ENCODE measurements around the gene B3GNT4. TPM values are rescaled to one million over a fixed set of nuclear protein-coding genes. Genes with fewer than 3 reads are reported as not detected.
"Not testable (repeated sequence)": the region's sequence is repeated elsewhere in the genome, so short reads cannot be mapped to it uniquely, and the experiment has no call there.

Gene B3GNT4
- total and polyA plus RNA-seq, 2 of the 4 experiments (the other 2 are of a cell fraction): 0.18 to 0.53 TPM

GRCh38 chr12:122250536-122250935 lies 47.0 kb downstream of the B3GNT4 start:
- Histone ChIP-seq H3K27me3 (ENCODE audit: control insufficient read depth, insufficient read depth, low read length) (no peaks in the 10 kb centered on the region), H2AK5ac (ENCODE audit: low read depth, low read length) (no peak overlapping the region), H3K27ac (ENCODE audit: insufficient read depth, low read length) (no peak overlapping the region), H3K9me1 (ENCODE audit: insufficient read depth, low read length) (peaks cover 5% of the 10 kb centered on the region; the same call in 1 of the 2 replicates), H4K8ac (ENCODE audit: low read depth in 2 of 2, low read length in 2 of 2) (no peak overlapping the region), H3K4me1 (ENCODE audit: control insufficient read depth, insufficient read depth, low read length) (no peaks in the 10 kb centered on the region), H2AFZ (replicated peaks; ENCODE audit: low read length, poor library complexity) (no peak overlapping the region), H3K56ac (ENCODE audit: extremely low read depth, insufficient read depth, low read length) (no peak overlapping the region), H3K4ac (ENCODE audit: low read depth, low read length) (no peak overlapping the region), H4K91ac (ENCODE audit: insufficient read depth, low read depth, low read length) (no peak overlapping the region), H2BK5ac (ENCODE audit: low read depth, low read length, poor library complexity, severe bottlenecking) (no peak overlapping the region), H2BK20ac (ENCODE audit: low read depth, low read length) (no peak overlapping the region), H3K4me3 (ENCODE audit: insufficient read depth, low read depth, low read length) (no peak overlapping the region), H3K18ac (ENCODE audit: low read depth, low read length) (no peak overlapping the region), H3K9me3 (ENCODE audit: control insufficient read depth, insufficient read depth, low read length) (no peaks in the 10 kb centered on the region), H3K23ac (ENCODE audit: low read depth, low read length) (no peak overlapping the region), H3K36me3 (ENCODE audit: control insufficient read depth, insufficient read depth, low read length) (peaks cover 19% of the 10 kb centered on the region), H3K4me2 (ENCODE audit: low read depth, low read length) (no peak overlapping the region), H2BK15ac (ENCODE audit: low read depth, low read length) (no peak overlapping the region), H2BK120ac (ENCODE audit: low read depth, low read length) (no peak overlapping the region), H4K5ac (ENCODE audit: low read depth, low read length) (no peak overlapping the region), H3K79me1 (ENCODE audit: low read depth in 1 of 2, low read length in 2 of 2) (peaks cover 0 to 3% of the 10 kb centered on the region in 2 experiments; a peak in 3 of 4 replicates), H3K9ac (ENCODE audit: low read depth, low read length) (no peak overlapping the region), H3K14ac (replicated peaks; ENCODE audit: low read depth, low read length) (no peak overlapping the region), H4K20me1 (ENCODE audit: insufficient read depth, low read length) (no peaks in the 10 kb centered on the region), H2AK9ac (replicated peaks; ENCODE audit: low read depth, low read length, poor library complexity) (no peak overlapping the region)
- dilution Hi-C loops (cut with HindIII; ENCODE audit: low sequenced_read_pairs, unreplicated experiment) (no loop called here), in situ Hi-C loops (cut with MboI; ENCODE audit: low sequenced_read_pairs) (no loop called here), intact Hi-C loops (cut with micrococcal nuclease) (no loop called here)
- ATAC-seq (ENCODE audit: low read depth) (no peak), DNase-seq (no peak)
- no peak for TF ChIP-seq RFX5 (IDR thresholded peaks at IDR 0.05; ENCODE audit: low read depth, low read length)
- no peak for TF ChIP-seq SMC3 (IDR thresholded peaks at IDR 0.05; ENCODE audit: low read depth, low read length)
- no peak for TF ChIP-seq POLR2A (IDR thresholded peaks at IDR 0.05; ENCODE audit: low read depth, low read length)
- no peak for TF ChIP-seq MAZ (IDR thresholded peaks at IDR 0.05; ENCODE audit: borderline replicate concordance, low read depth, low read length)
- ChIA-PET CTCF (no interaction called here), POLR2A (ENCODE audit: unreplicated experiment) (no interaction called here)
- WGBS, 2 experiments (ENCODE audit: extremely low coverage in 2 of 2, insufficient read length in 1 of 2): 100% methylated on average over 1 of the region's 8 CpGs; no CpG with 5 or more reads in 1 of the 2 experiments
- BruUV-seq (replicated peaks): no TSS peak

- H2AK5ac ChIP-seq (ENCODE audit: low read depth, low read length); H3K79me1 ChIP-seq (ENCODE audit: low read depth in 1 of 2, low read length in 2 of 2); H3K4me1 ChIP-seq (ENCODE audit: control insufficient read depth, insufficient read depth, low read length); H2BK5ac ChIP-seq (ENCODE audit: low read depth, low read length, poor library complexity, severe bottlenecking); H3K14ac ChIP-seq (replicated peaks; ENCODE audit: low read depth, low read length); BruUV-seq (replicated peaks); H3K9me3 ChIP-seq (ENCODE audit: control insufficient read depth, insufficient read depth, low read length); H2AFZ ChIP-seq (replicated peaks; ENCODE audit: low read length, poor library complexity); POLR2A ChIA-PET (ENCODE audit: unreplicated experiment); H2BK20ac ChIP-seq (ENCODE audit: low read depth, low read length); intact Hi-C loops (cut with micrococcal nuclease); H3K4ac ChIP-seq (ENCODE audit: low read depth, low read length); H4K91ac ChIP-seq (ENCODE audit: insufficient read depth, low read depth, low read length); H4K20me1 ChIP-seq (ENCODE audit: insufficient read depth, low read length); H4K8ac ChIP-seq (ENCODE audit: low read depth in 2 of 2, low read length in 2 of 2); H3K18ac ChIP-seq (ENCODE audit: low read depth, low read length); ATAC-seq (ENCODE audit: low read depth); H3K56ac ChIP-seq (ENCODE audit: extremely low read depth, insufficient read depth, low read length); in situ Hi-C loops (cut with MboI; ENCODE audit: low sequenced_read_pairs); DNase-seq; H2AK9ac ChIP-seq (replicated peaks; ENCODE audit: low read depth, low read length, poor library complexity); H3K27ac ChIP-seq (ENCODE audit: insufficient read depth, low read length); H3K27me3 ChIP-seq (ENCODE audit: control insufficient read depth, insufficient read depth, low read length); H3K4me2 ChIP-seq (ENCODE audit: low read depth, low read length); H3K23ac ChIP-seq (ENCODE audit: low read depth, low read length); H3K9me1 ChIP-seq (ENCODE audit: insufficient read depth, low read length); H3K4me3 ChIP-seq (ENCODE audit: insufficient read depth, low read depth, low read length); H4K5ac ChIP-seq (ENCODE audit: low read depth, low read length); H2BK15ac ChIP-seq (ENCODE audit: low read depth, low read length); dilution Hi-C loops (cut with HindIII; ENCODE audit: low sequenced_read_pairs, unreplicated experiment); CTCF ChIA-PET; H3K9ac ChIP-seq (ENCODE audit: low read depth, low read length); H2BK120ac ChIP-seq (ENCODE audit: low read depth, low read length): not testable (repeated sequence)
- WGBS, 2 experiments (ENCODE audit: extremely low coverage in 2 of 2, insufficient read length in 1 of 2): no CpG with 5 or more reads among the region's 4 CpGs
- peaks cover 36% of the 10 kb centered on the region for H3K36me3 ChIP-seq (ENCODE audit: control insufficient read depth, insufficient read depth, low read length)
These were observed 55.0 kb downstream of the B3GNT4 start for GRCh38 chr12:122258462-122258861.

All from IMR-90 (cell line).